ENCODE measurements around the gene GPX3. TPM values are rescaled to one million over a fixed set of nuclear protein-coding genes. Genes with fewer than 3 reads are reported as not detected.
A peak's percentile ranks its signal among the peaks of the same experiment; 100 is the strongest.

GPX3 gene
- total RNA-seq, 4 donors from 2014 or later, result 3,864 to 9,036 (median 5,113) TPM

GRCh38 chr5:151063142-151063989 lies 43.0 kb downstream of the GPX3 start:
- Histone ChIP-seq H3K4me1 (peaks cover 0 to 65% (median 46%) of the 10 kb centered on the region in 4 donors), H3K27ac (peak overlapping the region in 3 of 4 donors; percentile 23 to 77 (median 69)), H3K9me3 (no peaks in the 10 kb centered on the region), H3K27me3 (no peaks in the 10 kb centered on the region), H3K4me3 (no peak overlapping the region), H3K36me3 (peaks cover 3 to 61% (median 16%) of the 10 kb centered on the region in 3 donors)
- TF ChIP-seq CTCF (IDR thresholded peaks at IDR 0.05) (no peak), EP300 (IDR thresholded peaks at IDR 0.05) (no peak), POLR2A (IDR thresholded peaks at IDR 0.05) (no peak)
- WGBS, 2 donors, result 63 to 64% methylated on average over 17 of the region's 17 CpGs
- peak in 1 of 2 donors; percentile 50 for DNase-seq (ENCODE audit: low spot score in 2 of 2)

GRCh38 chr5:151064916-151065499 lies 44.6 kb downstream of the GPX3 start:
- Histone ChIP-seq H3K9me3 (no peaks in the 10 kb centered on the region), H3K27ac (no peak overlapping the region), H3K27me3 (no peaks in the 10 kb centered on the region), H3K4me1 (peaks cover 0 to 77% (median 56%) of the 10 kb centered on the region in 4 donors), H3K4me3 (no peak overlapping the region), H3K36me3 (peaks cover 3 to 44% (median 11%) of the 10 kb centered on the region in 3 donors)
- TF ChIP-seq EP300 (IDR thresholded peaks at IDR 0.05) (no peak), POLR2A (IDR thresholded peaks at IDR 0.05) (no peak), CTCF (IDR thresholded peaks at IDR 0.05) (no peak)
- 91 to 95% methylated on average over 12 of the region's 12 CpGs for WGBS, 2 donors
- DNase-seq (ENCODE audit: low spot score in 2 of 2), result no peak

- Histone ChIP-seq H3K36me3 (peaks cover 3 to 38% (median 11%) of the 10 kb centered on the region in 3 donors), H3K4me1 (peaks cover 0 to 78% (median 55%) of the 10 kb centered on the region in 4 donors), H3K27ac (no peak overlapping the region), H3K27me3 (no peaks in the 10 kb centered on the region), H3K4me3 (no peak overlapping the region), H3K9me3 (no peaks in the 10 kb centered on the region)
- TF ChIP-seq EP300 (IDR thresholded peaks at IDR 0.05) (no peak), POLR2A (IDR thresholded peaks at IDR 0.05) (no peak), CTCF (IDR thresholded peaks at IDR 0.05) (no peak)
- WGBS, 2 donors, result 94 to 95% methylated on average over 1 of the region's 1 CpG
- no peak for DNase-seq (ENCODE audit: low spot score in 2 of 2)
These were observed 45.2 kb downstream of the GPX3 start for GRCh38 chr5:151065609-151066008.

GRCh38 chr5:151066920-151067319 lies 46.5 kb downstream of the GPX3 start:
- TF ChIP-seq EP300 (IDR thresholded peaks at IDR 0.05) (no peak), CTCF (IDR thresholded peaks at IDR 0.05) (no peak), POLR2A (IDR thresholded peaks at IDR 0.05) (no peak)
- WGBS, 2 donors, result 64 to 68% methylated on average over 6 of the region's 6 CpGs
- peaks cover 0 to 27% (median 2%) of the 10 kb centered on the region in 3 donors for H3K36me3 ChIP-seq
- no peaks in the 10 kb centered on the region for H3K9me3 ChIP-seq
- H3K27me3 ChIP-seq, result no peaks in the 10 kb centered on the region
- H3K4me1 ChIP-seq, result peaks cover 0 to 84% (median 57%) of the 10 kb centered on the region in 4 donors
- no peak for DNase-seq (ENCODE audit: low spot score in 2 of 2)
- H3K4me3 ChIP-seq, result no peak overlapping the region
- no peak overlapping the region for H3K27ac ChIP-seq
